Measurements from ENCODE around the gene CELF4.

GRCh38 chr18:37572736-37573135, 7.1 kb upstream of the CELF4 start:
- TF ChIP-seq CTCF (IDR thresholded peaks at IDR 0.05; ENCODE audit: insufficient read depth, low read length, poor library complexity, severe bottlenecking) (no peak), EZH2phosphoT487 (conservative IDR thresholded peaks at IDR 0.05; ENCODE audit: low read length) (no peak)
